Vein endothelial cell (primary cell): Measurements from ENCODE around the gene TMEM95. TPM values are rescaled to one million over a fixed set of nuclear protein-coding genes. Genes with fewer than 3 reads are reported as not detected.

Experiments
- small RNA-seq: library from RNA; depleted of rRNA; stranded (forward); fragments of <200 nt; gene quantifications from one replicate; pipeline ENCODE3, GENCODE V24; 2012
- total RNA-seq: library from RNA; depleted of rRNA; stranded (reverse); fragments of >200 nt; gene quantifications from 2 replicates; pipeline ENCODE4 v1.2.3, GENCODE V29; 2012

Gene TMEM95
- not detected in 2 replicates for total RNA-seq

GRCh38 chr17:7355053-7355452, at the start of gene TMEM95:
TMEM95 (plus strand) TSS chr17:7355156; CDS start chr17:7355205, 49 bp downstream.

GRCh38 chr17:7306911-7307685, 47.9 kb upstream of the TMEM95 start, which contains the start of gene EIF5A:
EIF5A (plus strand) TSS chr17:7307628; CDS start chr17:7309636, 2,008 bp downstream.

GRCh38 chr17:7314719-7315569, 40.0 kb upstream of the TMEM95 start, which contains the start of gene GPS2:
GPS2 (minus strand) TSS chr17:7315360; CDS start chr17:7315052, 308 bp downstream.

GRCh38 chr17:7328840-7329373, 26.0 kb upstream of the TMEM95 start, which contains the start of gene NEURL4:
NEURL4 (minus strand) TSS chr17:7329335; CDS start chr17:7329312, 23 bp downstream.

GRCh38 chr17:7336240-7337175, 18.4 kb upstream of the TMEM95 start, which contains the start of gene ACAP1:
ACAP1 (plus strand) TSS chr17:7336529; CDS start chr17:7336735, 206 bp downstream.

GRCh38 chr17:7351665-7352502, 3.1 kb upstream of the TMEM95 start, which contains the start of gene KCTD11:
KCTD11 (plus strand) TSS chr17:7352162.

GRCh38 chr17:7380855-7381683, 26.1 kb downstream of the TMEM95 start, which contains the start of gene TNK1:
TNK1 (plus strand) TSS chr17:7381089; CDS start chr17:7382927, 1,838 bp downstream.

GRCh38 chr17:7394452-7395191, 39.7 kb downstream of the TMEM95 start, which contains the start of gene PLSCR3:
PLSCR3 (minus strand) TSS chr17:7394525; CDS start chr17:7394110, 415 bp downstream.

GRCh38 chr17:7403977-7404736, 49.2 kb downstream of the TMEM95 start, which contains the start of gene TMEM256:
TMEM256 (minus strand) TSS chr17:7404097; CDS start chr17:7404084, 13 bp downstream.

Small RNA genes lying within 50 kb of the gene (small RNA-seq; reads per million reads assigned to genes)
- not detected for gene AC026954.2

Other genes with a start within 250 kb of the TMEM95 start
- not detected in 2 replicates for gene ASGR2, start 240.3 kb upstream of the TMEM95 start, total RNA-seq
- 10.3 and 10.8 TPM in 2 replicates for gene ASGR1, start 175.8 kb upstream of the TMEM95 start, total RNA-seq
- 10.7 and 23.5 TPM in 2 replicates for gene DLG4, start 135.3 kb upstream of the TMEM95 start, total RNA-seq
- gene ACADVL, start 135.2 kb upstream of the TMEM95 start, total RNA-seq = 200 and 286 TPM in 2 replicates
- gene DVL2, start 120.6 kb upstream of the TMEM95 start, total RNA-seq = 54.3 and 57.8 TPM in 2 replicates
- gene PHF23, start 115.7 kb upstream of the TMEM95 start, total RNA-seq = 57.2 and 58.5 TPM in 2 replicates
- gene GABARAP, start 112.7 kb upstream of the TMEM95 start, total RNA-seq = 229 and 455 TPM in 2 replicates
- 38.5 and 48.3 TPM in 2 replicates for gene CTDNEP1, start 103.4 kb upstream of the TMEM95 start, total RNA-seq
- 36.9 and 42.9 TPM in 2 replicates for gene ELP5, start 102.9 kb upstream of the TMEM95 start, total RNA-seq
- 10.8 and 13.4 TPM in 2 replicates for gene CLDN7, start 92.7 kb upstream of the TMEM95 start, total RNA-seq
- 0.10 and 0.33 TPM in 2 replicates for gene SLC2A4, start 73.4 kb upstream of the TMEM95 start, total RNA-seq
- gene YBX2, start 60.5 kb upstream of the TMEM95 start, total RNA-seq = 2.3 TPM in 1 of 2 replicates, not detected in the other
- 949 and 999 TPM in 2 replicates for gene EIF5A, start 47.5 kb upstream of the TMEM95 start, total RNA-seq
- 43.1 and 48.1 TPM in 2 replicates for gene GPS2, start 39.8 kb upstream of the TMEM95 start, total RNA-seq
- gene NEURL4, start 25.8 kb upstream of the TMEM95 start, total RNA-seq = 17.0 and 21.3 TPM in 2 replicates
- gene ACAP1, start 18.6 kb upstream of the TMEM95 start, total RNA-seq = not detected in 2 replicates
- gene KCTD11, start 3.0 kb upstream of the TMEM95 start, total RNA-seq = 2.6 and 3.6 TPM in 2 replicates
- 0.38 and 0.65 TPM in 2 replicates for gene TNK1, start 25.9 kb downstream of the TMEM95 start, total RNA-seq
- gene PLSCR3, start 39.4 kb downstream of the TMEM95 start, total RNA-seq = 27.0 and 36.3 TPM in 2 replicates
- gene TMEM256, start 48.9 kb downstream of the TMEM95 start, total RNA-seq = 41.6 and 153 TPM in 2 replicates
- 4.6 and 5.2 TPM in 2 replicates for gene NLGN2, start 52.7 kb downstream of the TMEM95 start, total RNA-seq
- not detected in 2 replicates for gene SPEM1, start 65.2 kb downstream of the TMEM95 start, total RNA-seq
- gene SPEM2, start 70.5 kb downstream of the TMEM95 start, total RNA-seq = not detected in 2 replicates
- not detected in 2 replicates for gene SPEM3, start 73.7 kb downstream of the TMEM95 start, total RNA-seq
- 13.1 and 13.6 TPM in 2 replicates for gene TMEM102, start 80.3 kb downstream of the TMEM95 start, total RNA-seq
- gene FGF11, start 84.4 kb downstream of the TMEM95 start, total RNA-seq = 0.38 and 0.65 TPM in 2 replicates
- gene CHRNB1, start 89.9 kb downstream of the TMEM95 start, total RNA-seq = 5.5 and 5.9 TPM in 2 replicates
- 26.4 and 32.3 TPM in 2 replicates for gene ZBTB4, start 124.5 kb downstream of the TMEM95 start, total RNA-seq
- not detected in 2 replicates for gene SLC35G6, start 126.3 kb downstream of the TMEM95 start, total RNA-seq
- 128 and 163 TPM in 2 replicates for gene POLR2A, start 129.2 kb downstream of the TMEM95 start, total RNA-seq
- 16.7 and 20.2 TPM in 2 replicates for gene TNFSF12, start 193.9 kb downstream of the TMEM95 start, total RNA-seq
- gene TNFSF13, start 203.6 kb downstream of the TMEM95 start, total RNA-seq = 1.3 and 2.5 TPM in 2 replicates
- 78.2 and 91.8 TPM in 2 replicates for gene SENP3, start 206.8 kb downstream of the TMEM95 start, total RNA-seq
- 5.5 and 7.5 TPM in 2 replicates for gene CD68, start 224.5 kb downstream of the TMEM95 start, total RNA-seq
- 139 and 210 TPM in 2 replicates for gene MPDU1, start 228.7 kb downstream of the TMEM95 start, total RNA-seq
- 0.33 TPM in 1 of 2 replicates, not detected in the other for gene SOX15, start 234.9 kb downstream of the TMEM95 start, total RNA-seq